HepG2 (cell line): ENCODE results near the gene GLRB.

Experiments used
- CEBPB ChIP-seq: IDR thresholded peaks from 2 replicates; pipeline ENCODE4 v1.6.1; 2011; ENCODE audit warnings: low read depth, low read length, improper control_type of control experiment, borderline replicate concordance
- CEBPG ChIP-seq: IDR thresholded peaks from 2 replicates; pipeline ENCODE4 v1.6.1; 2016
- EP300 ChIP-seq, 3 experiments: sonication (generic) in 1 of 3; formaldehyde crosslinking in 1 of 3; IDR thresholded peaks; 2 replicates each; pipeline versions ENCODE4 v1.5.1 to v1.6.1; 2011 to 2020; ENCODE audit warnings: low read depth in 2 of 3, low read length in 2 of 3, borderline replicate concordance in 1 of 3, improper control_type of control experiment in 1 of 3, mild to moderate bottlenecking in 1 of 3, missing genetic modification reagents in 1 of 3, moderate library complexity in 1 of 3
- EZH2 ChIP-seq: conservative IDR thresholded peaks from 2 replicates; pipeline ENCODE4 v1.6.1; 2012; ENCODE audit warnings: mild to moderate bottlenecking, low read depth, low read length, moderate library complexity
- HNF4G ChIP-seq, 2 experiments: sonication (generic) in 1 of 2; formaldehyde crosslinking in 1 of 2; IDR thresholded peaks; 2 replicates each; pipeline versions ENCODE4 v1.4.0 to v1.6.1; 2011 to 2020; ENCODE audit warnings: borderline replicate concordance in 2 of 2, low read depth in 2 of 2, mild to moderate bottlenecking in 2 of 2, low read length in 1 of 2, missing genetic modification reagents in 1 of 2, moderate library complexity in 1 of 2
- MYC ChIP-seq: sonication (generic); formaldehyde crosslinking; IDR thresholded peaks from 2 replicates; pipeline ENCODE4 v1.9.0; 2021; ENCODE audit warnings: missing genetic modification reagents, borderline replicate concordance
- ONECUT2 ChIP-seq: sonication (generic); formaldehyde crosslinking; IDR thresholded peaks from 2 replicates; pipeline ENCODE4 v1.4.0; 2020; ENCODE audit warnings: missing genetic modification reagents
- PRPF4 ChIP-seq: fragments of 200-400 bp; formaldehyde crosslinking; IDR thresholded peaks from 2 replicates; pipeline ENCODE4 v1.6.1; 2016; ENCODE audit warnings: low read length, low read depth; ENCODE audit not compliant: poor library complexity, severe bottlenecking
- ZBTB8A ChIP-seq: sonication (generic); formaldehyde crosslinking; IDR thresholded peaks from 2 replicates; pipeline ENCODE4 v1.4.0; 2020; ENCODE audit warnings: mild to moderate bottlenecking, low read depth, missing genetic modification reagents, borderline replicate concordance
- TF ChIP-seq, protein P1 (sequence below): sonication (generic); formaldehyde crosslinking; IDR thresholded peaks from 2 replicates; pipeline ENCODE4 v1.5.0; 2020; ENCODE audit warnings: mild to moderate bottlenecking, missing genetic modification reagents, moderate library complexity
- TF ChIP-seq, protein P2 (sequence below): sonication (generic); formaldehyde crosslinking; IDR thresholded peaks from 2 replicates; pipeline ENCODE4 v1.4.0; 2020; ENCODE audit warnings: missing genetic modification reagents

DNA sequence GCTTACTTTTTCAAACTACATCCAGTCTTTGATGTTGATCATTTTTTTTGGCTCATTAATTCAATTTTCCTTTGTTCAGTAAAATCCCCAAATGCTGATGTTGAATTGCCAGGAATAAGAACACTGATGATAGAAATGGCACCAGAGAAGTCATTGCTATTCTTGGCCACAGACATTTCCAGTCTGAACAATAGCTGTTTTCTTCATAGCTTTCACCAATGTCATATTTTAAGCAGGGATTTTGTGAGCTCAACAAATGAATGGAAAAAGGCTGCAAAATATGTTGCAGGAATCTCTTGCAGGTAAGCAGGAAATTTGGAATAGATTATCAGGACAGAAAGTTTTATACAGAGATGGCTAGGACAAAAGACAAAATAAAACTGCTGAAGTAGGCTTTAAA lies 40.5 kb upstream of the GLRB start:
- no peak for TF ChIP-seq ONECUT2
- no peak for TF ChIP-seq ZBTB8A (CRISPR knock-in tag)
- TF ChIP-seq PRPF4 = no peak
- no peak for TF ChIP-seq MYC (CRISPR knock-in tag)
- TF ChIP-seq EZH2 = no peak
- TF ChIP-seq, protein P1, sequence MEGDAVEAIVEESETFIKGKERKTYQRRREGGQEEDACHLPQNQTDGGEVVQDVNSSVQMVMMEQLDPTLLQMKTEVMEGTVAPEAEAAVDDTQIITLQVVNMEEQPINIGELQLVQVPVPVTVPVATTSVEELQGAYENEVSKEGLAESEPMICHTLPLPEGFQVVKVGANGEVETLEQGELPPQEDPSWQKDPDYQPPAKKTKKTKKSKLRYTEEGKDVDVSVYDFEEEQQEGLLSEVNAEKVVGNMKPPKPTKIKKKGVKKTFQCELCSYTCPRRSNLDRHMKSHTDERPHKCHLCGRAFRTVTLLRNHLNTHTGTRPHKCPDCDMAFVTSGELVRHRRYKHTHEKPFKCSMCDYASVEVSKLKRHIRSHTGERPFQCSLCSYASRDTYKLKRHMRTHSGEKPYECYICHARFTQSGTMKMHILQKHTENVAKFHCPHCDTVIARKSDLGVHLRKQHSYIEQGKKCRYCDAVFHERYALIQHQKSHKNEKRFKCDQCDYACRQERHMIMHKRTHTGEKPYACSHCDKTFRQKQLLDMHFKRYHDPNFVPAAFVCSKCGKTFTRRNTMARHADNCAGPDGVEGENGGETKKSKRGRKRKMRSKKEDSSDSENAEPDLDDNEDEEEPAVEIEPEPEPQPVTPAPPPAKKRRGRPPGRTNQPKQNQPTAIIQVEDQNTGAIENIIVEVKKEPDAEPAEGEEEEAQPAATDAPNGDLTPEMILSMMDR (CRISPR knock-in tag) = no peak
- TF ChIP-seq HNF4G (IDR thresholded peaks at IDR 0.05; ENCODE audit: borderline replicate concordance, low read depth, low read length) = no peak
- no peak for TF ChIP-seq HNF4G (CRISPR knock-in tag; IDR thresholded peaks at IDR 0.05; ENCODE audit: borderline replicate concordance, low read depth)
- TF ChIP-seq EP300 (IDR thresholded peaks at IDR 0.05; ENCODE audit: low read depth in 2 of 2, low read length in 2 of 2) = no peak
- no peak for TF ChIP-seq EP300 (CRISPR knock-in tag; IDR thresholded peaks at IDR 0.05; ENCODE audit: borderline replicate concordance)
- TF ChIP-seq, protein P2, sequence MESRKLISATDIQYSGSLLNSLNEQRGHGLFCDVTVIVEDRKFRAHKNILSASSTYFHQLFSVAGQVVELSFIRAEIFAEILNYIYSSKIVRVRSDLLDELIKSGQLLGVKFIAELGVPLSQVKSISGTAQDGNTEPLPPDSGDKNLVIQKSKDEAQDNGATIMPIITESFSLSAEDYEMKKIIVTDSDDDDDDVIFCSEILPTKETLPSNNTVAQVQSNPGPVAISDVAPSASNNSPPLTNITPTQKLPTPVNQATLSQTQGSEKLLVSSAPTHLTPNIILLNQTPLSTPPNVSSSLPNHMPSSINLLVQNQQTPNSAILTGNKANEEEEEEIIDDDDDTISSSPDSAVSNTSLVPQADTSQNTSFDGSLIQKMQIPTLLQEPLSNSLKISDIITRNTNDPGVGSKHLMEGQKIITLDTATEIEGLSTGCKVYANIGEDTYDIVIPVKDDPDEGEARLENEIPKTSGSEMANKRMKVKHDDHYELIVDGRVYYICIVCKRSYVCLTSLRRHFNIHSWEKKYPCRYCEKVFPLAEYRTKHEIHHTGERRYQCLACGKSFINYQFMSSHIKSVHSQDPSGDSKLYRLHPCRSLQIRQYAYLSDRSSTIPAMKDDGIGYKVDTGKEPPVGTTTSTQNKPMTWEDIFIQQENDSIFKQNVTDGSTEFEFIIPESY = no peak
- TF ChIP-seq CEBPG (CRISPR knock-in tag) = no peak
- TF ChIP-seq CEBPB = no peak
